ENCODE results near the gene SIPA1L3.

DNA sequence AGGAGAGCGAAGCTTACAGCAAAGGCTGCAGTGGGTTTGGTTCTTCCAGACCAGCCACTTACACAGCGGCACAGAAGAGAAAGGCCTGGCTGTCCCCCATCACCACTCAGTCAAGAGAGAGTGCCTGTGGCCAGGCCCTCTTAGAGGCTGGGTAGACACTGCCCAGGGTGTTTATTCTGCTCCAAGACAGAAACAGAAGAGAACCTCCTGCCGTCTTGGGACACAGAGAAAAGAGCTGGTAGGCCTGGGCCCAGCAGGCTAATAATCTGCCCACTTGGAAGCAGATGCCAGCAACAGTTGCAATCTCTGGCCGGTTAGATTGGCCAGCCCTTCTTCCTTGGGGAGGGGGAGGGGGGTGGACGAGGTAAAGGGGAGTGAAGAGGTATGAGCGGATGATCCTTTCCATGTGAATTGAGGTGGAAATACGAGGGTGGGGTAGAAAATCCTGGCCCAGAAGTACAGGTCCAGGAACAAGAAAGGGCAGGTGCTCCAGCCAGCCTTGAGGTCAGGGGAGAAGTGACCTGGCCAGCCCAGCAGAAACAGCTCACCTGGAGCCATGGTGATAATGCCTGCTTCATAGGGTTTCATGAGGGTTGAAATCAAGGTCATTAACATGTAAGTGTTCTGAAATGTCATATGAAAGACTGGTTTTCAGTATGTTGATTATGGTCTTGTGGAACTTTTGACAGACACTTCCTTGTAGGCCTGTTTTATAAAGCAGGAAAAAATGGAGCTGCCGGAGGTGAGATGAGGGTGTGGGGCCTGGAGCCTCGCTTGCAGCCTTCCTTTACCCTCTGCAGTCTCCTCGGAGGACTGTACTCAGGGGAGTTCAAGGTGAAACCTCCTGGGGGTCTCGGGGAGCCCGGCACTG is 116.9 kb downstream of the SIPA1L3 start:
- no peak for TF ChIP-seq POLR2AphosphoS5 (IDR thresholded peaks at IDR 0.05)
- TF ChIP-seq, protein P1, sequence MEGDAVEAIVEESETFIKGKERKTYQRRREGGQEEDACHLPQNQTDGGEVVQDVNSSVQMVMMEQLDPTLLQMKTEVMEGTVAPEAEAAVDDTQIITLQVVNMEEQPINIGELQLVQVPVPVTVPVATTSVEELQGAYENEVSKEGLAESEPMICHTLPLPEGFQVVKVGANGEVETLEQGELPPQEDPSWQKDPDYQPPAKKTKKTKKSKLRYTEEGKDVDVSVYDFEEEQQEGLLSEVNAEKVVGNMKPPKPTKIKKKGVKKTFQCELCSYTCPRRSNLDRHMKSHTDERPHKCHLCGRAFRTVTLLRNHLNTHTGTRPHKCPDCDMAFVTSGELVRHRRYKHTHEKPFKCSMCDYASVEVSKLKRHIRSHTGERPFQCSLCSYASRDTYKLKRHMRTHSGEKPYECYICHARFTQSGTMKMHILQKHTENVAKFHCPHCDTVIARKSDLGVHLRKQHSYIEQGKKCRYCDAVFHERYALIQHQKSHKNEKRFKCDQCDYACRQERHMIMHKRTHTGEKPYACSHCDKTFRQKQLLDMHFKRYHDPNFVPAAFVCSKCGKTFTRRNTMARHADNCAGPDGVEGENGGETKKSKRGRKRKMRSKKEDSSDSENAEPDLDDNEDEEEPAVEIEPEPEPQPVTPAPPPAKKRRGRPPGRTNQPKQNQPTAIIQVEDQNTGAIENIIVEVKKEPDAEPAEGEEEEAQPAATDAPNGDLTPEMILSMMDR (IDR thresholded peaks at IDR 0.05): no peak

Data from upper lobe of left lung (tissue), 4 donors.